T-helper 1 cell treated with Interleukin-12 subunit alpha and Interleukin-12 subunit beta and Interleukin-4 antibody, amounts not matched to agents 30 ng/mL and 1 ng/mL, for 36 hours (primary cell): ENCODE data around the gene NEK3. TPM values are rescaled to one million over a fixed set of nuclear protein-coding genes. Genes with fewer than 3 reads are reported as not detected.
"Not testable (repeated sequence)": the region's sequence is repeated elsewhere in the genome, so short reads cannot be mapped to it uniquely, and the experiment has no call there.

Experiments
- intact Hi-C: fragments of 100-400 bp; cut with micrococcal nuclease; formaldehyde crosslinking; loops from one replicate; pipeline ENCODE4 v1.15.1; 2024
- total RNA-seq: library from RNA; stranded (reverse); gene quantifications from 2 replicates; pipeline ENCODE4 v1.2.3, GENCODE V29; 2022

Gene NEK3
- total RNA-seq: 8.6 and 9.0 TPM in 2 replicates

- intact Hi-C loops: loop anchor here (1.0 to 10.0 kb wide), 5 partner anchors 31 to 707 kb away; partner anchors contain the start of genes ALG11, CKAP2 and VPS36
Observed at GRCh38 chr13:52159159-52159982, at the start of gene NEK3. NEK3 (minus strand) TSS chr13:52159597; CDS start chr13:52156191, 3,406 bp downstream.

GRCh38 chr13:52208384-52208783, 49.0 kb upstream of the NEK3 start:
- intact Hi-C loops: not testable (repeated sequence)

- intact Hi-C loops: not testable (repeated sequence)
Observed at GRCh38 chr13:52207896-52208295, 48.5 kb upstream of the NEK3 start.

DNA sequence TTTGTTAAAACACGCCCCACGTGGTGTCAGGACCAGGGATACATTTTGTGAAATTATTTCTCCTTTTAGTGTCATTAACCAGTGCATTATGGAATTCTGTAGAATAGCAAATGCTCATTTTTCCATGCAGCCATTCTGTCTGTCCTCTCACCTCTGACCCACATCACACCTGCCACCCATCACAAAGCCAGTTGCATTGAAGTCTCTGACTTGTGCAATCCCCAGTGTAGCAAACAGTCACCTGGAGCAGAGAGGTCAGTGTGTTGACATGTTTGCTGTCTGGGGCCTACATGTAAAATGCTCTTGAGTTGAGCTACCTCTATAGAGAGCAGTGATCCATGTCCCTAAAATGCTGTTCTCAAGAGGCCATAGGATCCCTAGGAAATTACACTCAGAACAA, 47.9 kb upstream of the NEK3 start:
- intact Hi-C loops: not testable (repeated sequence)

GRCh38 chr13:52204546-52204945, 45.1 kb upstream of the NEK3 start:
- intact Hi-C loops: loop anchor here (5.0 kb wide), 1 partner anchor 1077 kb away; no protein-coding TSS in a partner anchor

- intact Hi-C loops: loop anchor here (5.0 kb wide), 1 partner anchor 1077 kb away; no protein-coding TSS in a partner anchor
Observed at GRCh38 chr13:52203864-52204263, 44.5 kb upstream of the NEK3 start.

DNA sequence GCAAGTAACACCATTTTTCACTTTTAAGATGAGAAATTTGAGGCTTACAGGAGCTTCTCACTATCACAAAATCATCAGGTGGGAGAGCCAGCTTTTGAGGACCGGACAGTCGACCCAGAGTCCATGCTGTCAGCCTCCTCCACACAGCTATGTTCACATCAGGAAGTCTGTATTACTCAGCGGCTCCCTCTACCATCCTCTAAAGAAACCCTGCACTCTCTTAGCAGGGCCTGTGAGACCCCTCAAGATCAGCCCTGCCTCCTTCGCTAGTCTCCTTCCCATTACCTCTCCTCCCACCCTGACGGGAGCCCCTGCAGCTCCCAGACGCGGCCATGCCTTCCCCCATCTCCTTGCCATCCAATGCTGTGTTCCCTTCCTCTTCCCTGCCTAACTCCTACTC, 43.1 kb upstream of the NEK3 start:
- intact Hi-C loops: loop anchor here (5.0 kb wide), 1 partner anchor 1075 kb away; no protein-coding TSS in a partner anchor

DNA sequence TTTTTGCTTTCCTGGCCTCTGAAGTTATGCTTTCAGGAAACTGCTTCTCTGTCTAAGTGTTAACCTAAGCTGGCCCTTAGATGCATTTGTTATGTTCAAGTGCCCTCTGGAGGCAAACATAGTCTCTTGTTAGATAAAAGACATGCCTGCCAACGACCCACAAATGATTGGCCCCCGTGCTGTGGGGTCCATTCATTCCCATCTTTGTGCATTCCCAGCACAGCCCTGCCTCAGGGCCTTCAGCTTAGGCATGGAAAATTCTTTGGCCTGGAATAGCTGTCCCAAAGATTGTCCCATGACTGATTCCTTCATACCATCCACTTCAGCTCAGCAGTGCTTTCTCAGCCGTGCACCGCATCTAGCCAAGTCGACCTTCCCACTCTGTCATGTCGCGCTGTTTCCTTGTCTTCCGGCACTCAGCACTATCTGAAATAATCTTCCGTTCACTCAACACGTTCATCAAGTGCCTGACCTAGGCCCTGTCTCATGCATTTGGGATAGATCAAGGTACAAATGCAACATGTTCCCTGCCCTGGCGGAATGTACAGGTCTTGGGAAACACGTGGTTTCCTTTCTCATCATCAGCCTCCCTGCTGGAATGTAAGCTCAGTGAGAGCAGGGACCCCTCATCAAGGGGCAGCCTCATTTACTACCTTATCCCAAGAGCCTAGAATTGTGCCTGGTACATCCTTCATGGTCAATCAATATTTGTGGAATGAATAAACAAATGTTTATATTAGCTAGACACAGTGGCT, 42.2 kb upstream of the NEK3 start:
- intact Hi-C loops: loop anchor here (1.0 to 5.0 kb wide), 2 partner anchors 200 to 1074 kb away; no protein-coding TSS in a partner anchor

- intact Hi-C loops: loop anchor here (2.0 kb wide), 2 partner anchors 371 to 381 kb away; no protein-coding TSS in a partner anchor
Observed at GRCh38 chr13:52195401-52195837, 36.0 kb upstream of the NEK3 start.

- intact Hi-C loops: loop anchor here (1.0 to 2.0 kb wide), 11 partner anchors 35 to 610 kb away; partner anchors contain the start of genes ALG11, CKAP2, NEK3 and NEK5
Observed at GRCh38 chr13:52194184-52194868, 34.9 kb upstream of the NEK3 start.

DNA sequence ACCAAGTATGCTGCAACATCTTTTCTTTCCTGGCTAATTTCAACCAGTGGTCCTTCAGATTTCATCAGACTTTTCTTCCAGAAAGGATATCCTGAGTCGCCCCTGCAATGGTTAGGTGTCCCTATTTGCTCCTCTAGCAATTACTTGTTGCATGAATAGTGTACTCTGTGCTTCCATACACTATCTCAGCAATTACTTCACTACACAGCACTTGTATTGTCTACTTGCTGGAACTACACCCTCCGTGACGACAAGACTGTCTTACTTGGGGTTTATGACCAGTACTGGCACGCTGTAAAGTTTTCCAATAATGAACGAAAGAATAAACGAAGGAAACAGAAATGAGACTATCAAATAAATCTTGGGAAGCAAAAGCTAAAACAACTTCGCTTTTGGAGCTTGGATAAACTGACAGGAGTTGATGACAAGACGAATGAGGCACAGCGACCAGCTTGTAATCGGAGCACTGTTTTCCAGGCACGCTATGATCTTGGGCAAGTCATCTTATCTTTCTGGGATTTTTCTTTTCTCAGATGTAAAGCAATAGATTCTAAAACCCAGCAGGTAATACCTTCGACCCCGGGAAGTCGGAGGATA, 34.3 kb upstream of the NEK3 start:
- intact Hi-C loops: loop anchor here (1.0 to 2.0 kb wide), 12 partner anchors 34 to 743 kb away; partner anchors contain the start of genes ALG11, CKAP2, NEK3 and NEK5

DNA sequence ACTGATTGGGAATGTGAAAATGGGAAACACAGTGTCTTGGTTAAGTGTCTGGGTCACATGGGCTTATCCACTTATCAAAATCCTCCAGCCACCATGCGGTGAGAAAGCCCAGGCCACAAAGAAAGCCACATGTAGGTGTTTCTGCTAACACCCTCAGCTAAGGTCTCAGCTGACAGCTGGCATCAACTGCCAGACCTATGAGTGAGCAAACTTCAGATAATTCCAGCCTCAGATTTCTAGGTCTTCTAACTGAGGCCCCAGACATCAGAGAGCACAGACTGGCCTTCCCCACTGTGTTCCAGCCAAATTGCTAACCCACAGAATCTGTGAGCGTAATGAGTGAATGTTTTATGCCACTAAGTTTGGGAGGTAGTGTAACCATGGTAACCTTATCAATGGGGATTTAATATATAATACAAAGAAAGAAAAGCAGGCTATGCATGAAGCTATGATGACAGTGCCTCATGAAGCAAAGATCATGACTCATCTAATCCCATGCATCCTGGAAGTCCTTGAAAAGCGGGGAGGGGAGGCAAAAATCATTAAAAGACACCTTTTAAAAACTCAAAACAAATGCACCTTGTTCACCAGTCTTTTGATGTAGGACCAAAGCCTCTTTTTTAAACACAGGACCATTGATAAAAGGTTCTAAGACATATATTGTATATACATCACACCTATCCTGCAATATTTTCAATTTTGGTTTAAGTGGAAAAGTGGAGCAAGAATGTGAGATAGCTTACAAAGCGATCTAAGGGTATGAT, 28.2 kb upstream of the NEK3 start:
- intact Hi-C loops: not testable (repeated sequence)

GRCh38 chr13:52187029-52187423, 27.6 kb upstream of the NEK3 start:
- intact Hi-C loops: no loop called here

DNA sequence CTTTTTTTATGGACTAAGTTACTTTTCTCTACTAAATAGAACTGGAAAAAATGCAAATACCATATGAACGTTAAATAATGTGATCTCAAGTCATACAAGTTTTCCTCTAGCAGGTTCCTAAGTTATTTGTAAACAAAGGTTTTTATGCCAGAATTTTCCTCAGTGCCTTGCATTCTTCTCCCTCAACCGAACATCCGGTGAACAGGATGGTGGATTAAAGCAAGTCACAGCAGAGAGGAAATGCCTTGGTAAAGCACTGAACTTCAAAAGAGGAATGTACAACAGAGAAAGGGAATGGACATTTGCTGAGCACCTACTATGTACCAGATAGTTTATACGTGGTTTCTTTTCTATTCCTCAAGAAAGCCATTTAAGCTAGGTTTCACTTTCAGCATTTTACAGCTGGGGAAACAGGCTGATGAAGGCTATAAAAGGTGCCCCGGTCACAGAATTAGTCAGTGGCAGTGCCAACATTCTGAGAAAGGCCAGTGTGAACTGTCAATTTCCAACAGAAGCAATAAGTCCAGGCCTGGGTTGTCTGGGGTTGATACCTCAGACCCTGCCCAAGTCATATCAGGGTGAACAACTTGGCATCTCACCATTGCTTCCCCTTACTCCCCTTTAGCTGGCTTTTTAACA, 22.0 kb upstream of the NEK3 start:
- intact Hi-C loops: not testable (repeated sequence)

DNA sequence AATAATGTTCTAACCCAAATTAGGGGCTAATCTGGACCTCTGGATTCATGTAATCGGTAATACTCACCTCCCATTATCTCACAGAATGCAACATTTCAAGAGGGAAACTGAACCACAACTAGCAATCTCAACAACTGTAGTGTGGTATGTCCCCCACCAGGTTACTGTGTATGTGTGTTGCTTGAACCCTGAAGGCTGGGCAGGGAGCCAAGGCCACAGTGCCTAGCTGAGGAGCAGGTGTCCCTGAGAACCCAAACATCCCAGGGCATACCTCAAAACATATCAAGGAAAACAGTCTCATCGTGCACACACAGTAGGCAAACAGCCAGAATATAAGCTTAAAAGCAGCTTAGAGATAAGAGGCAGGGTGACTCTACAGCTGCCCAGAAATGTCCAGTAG, 20.5 kb upstream of the NEK3 start:
- intact Hi-C loops: no loop called here

DNA sequence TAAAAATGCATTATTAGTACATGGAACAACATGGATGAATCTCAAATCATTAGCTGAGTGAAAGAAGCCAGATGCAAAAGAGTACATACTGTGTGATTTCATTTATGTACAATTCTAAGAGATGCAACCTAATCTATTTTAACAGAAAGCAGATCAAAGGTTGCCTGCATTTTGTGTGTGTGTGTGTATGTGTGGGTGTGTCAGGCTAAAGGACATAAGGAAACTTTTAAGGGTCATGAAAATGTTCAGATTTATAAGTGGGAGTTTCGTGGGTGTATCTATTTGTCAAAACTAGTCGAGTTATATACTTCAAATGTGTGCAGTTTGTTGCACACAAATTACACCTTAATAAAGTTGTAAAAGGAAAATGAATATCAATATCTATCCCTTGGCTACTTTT, 17.9 kb upstream of the NEK3 start:
- intact Hi-C loops: no loop called here

DNA sequence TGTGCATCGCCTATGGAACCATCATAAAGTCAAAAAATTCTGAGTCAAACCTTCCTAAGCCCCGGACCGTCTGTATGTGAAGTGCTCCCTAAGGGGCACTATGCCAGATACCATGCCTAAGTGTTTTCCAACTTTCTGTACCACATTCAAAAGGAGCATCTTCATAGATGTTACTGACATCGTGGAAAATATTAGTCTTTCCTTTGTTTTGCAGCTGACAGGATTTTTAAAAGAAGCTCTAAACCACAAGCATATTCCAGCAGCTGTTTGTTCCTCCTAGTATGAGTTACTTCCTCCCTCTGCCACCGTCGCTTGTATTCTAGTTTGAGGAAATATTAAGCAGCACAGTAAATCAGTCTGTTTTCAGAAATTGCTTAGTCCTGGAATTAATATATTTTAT, 14.6 kb upstream of the NEK3 start:
- intact Hi-C loops: not testable (repeated sequence)

DNA sequence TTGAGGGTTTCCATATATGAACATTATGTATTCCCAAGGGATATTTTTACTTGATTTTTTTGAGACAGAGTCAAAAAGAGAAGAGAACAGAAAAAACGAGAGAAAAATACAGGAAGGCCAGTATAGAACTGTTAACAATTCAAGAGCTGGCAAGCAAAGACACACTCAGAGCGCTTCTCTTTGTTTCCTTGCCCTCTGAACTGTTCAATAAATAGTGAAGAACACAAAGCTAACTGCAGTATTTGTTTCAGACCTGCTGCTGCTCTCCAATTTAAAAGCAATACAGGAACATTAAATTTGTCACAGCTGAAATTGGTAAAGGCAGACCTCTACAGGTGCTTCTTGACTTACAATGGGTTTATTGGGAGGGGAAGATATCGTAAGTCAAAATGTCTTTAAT, 14.0 kb upstream of the NEK3 start:
- intact Hi-C loops: no loop called here

DNA sequence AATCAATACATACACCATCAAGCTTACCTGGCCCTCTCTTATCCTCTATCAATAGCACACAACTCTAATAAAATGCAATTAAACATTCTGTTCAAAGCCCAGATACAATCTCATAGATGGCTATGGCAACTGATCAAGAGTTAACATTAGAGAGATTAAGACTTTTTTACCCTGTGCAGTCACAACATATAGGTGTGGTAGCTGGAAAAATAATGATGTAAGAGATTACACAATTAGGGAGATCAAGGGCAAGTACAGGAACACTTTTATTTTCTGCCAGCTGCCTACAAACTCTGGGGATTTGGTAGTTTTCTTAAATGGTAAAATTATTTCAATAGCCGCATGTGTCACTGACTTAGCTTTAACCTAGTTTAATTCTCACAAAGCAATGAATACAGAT, 12.3 kb upstream of the NEK3 start:
- intact Hi-C loops: not testable (repeated sequence)
